Endothelial cell of umbilical vein (primary cell): ENCODE results near the gene ACSM2A.

ENCODE experiments used
- EZH2 ChIP-seq: IDR thresholded peaks from 2 replicates; pipeline ENCODE4 v1.6.1; 2012; ENCODE audit warnings: borderline replicate concordance, low read depth, mild to moderate bottlenecking, moderate library complexity, low read length, inconsistent platforms; ENCODE audit not compliant: severe bottlenecking
- FOS ChIP-seq: IDR thresholded peaks from 2 replicates; pipeline ENCODE4 v1.6.1; 2011; ENCODE audit warnings: mild to moderate bottlenecking, low read length, moderate library complexity, borderline replicate concordance; ENCODE audit not compliant: insufficient read depth
- GATA2 ChIP-seq: IDR thresholded peaks from 2 replicates; pipeline ENCODE4 v1.7.0; 2011; ENCODE audit warnings: low read depth, mild to moderate bottlenecking, moderate library complexity, mixed read lengths, low read length; ENCODE audit not compliant: insufficient read length, insufficient read depth
- MYC ChIP-seq: IDR thresholded peaks from one replicate; pipeline ENCODE4 v1.6.1; 2011; ENCODE audit warnings: mild to moderate bottlenecking, low read depth, low read length
- POLR2A ChIP-seq: IDR thresholded peaks from 2 replicates; pipeline ENCODE4 v1.6.1; 2012; ENCODE audit warnings: low read depth, mild to moderate bottlenecking, control low read depth, low read length
- POLR2AphosphoS5 ChIP-seq: IDR thresholded peaks from 2 replicates; pipeline ENCODE4 v1.6.1; 2012; ENCODE audit warnings: low read depth, mild to moderate bottlenecking, control low read depth, low read length, moderate library complexity; ENCODE audit not compliant: insufficient read depth
- TF ChIP-seq, protein P1 (sequence below), 2 donors: IDR thresholded peaks; 1 replicate in 1 of 2; 2 replicates in 1 of 2; pipeline ENCODE4 v1.5.1; 2011; ENCODE audit warnings: low read length in 2 of 2, mild to moderate bottlenecking in 2 of 2, moderate library complexity in 2 of 2, control low read depth in 1 of 2, inconsistent platforms in 1 of 2, low read depth in 1 of 2; ENCODE audit not compliant: insufficient read depth in 1 of 2; ENCODE audit errors: extremely low read depth in 1 of 2
- TF ChIP-seq, protein P2 (sequence below): IDR thresholded peaks from 2 replicates; pipeline ENCODE4 v1.6.1; 2011; ENCODE audit not compliant: insufficient read depth, insufficient read length

- TF ChIP-seq, protein P1, sequence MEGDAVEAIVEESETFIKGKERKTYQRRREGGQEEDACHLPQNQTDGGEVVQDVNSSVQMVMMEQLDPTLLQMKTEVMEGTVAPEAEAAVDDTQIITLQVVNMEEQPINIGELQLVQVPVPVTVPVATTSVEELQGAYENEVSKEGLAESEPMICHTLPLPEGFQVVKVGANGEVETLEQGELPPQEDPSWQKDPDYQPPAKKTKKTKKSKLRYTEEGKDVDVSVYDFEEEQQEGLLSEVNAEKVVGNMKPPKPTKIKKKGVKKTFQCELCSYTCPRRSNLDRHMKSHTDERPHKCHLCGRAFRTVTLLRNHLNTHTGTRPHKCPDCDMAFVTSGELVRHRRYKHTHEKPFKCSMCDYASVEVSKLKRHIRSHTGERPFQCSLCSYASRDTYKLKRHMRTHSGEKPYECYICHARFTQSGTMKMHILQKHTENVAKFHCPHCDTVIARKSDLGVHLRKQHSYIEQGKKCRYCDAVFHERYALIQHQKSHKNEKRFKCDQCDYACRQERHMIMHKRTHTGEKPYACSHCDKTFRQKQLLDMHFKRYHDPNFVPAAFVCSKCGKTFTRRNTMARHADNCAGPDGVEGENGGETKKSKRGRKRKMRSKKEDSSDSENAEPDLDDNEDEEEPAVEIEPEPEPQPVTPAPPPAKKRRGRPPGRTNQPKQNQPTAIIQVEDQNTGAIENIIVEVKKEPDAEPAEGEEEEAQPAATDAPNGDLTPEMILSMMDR (IDR thresholded peaks at IDR 0.05; ENCODE audit: extremely low read depth in 1 of 2, insufficient read depth in 1 of 2, low read depth in 1 of 2, low read length in 2 of 2) = no peak
- TF ChIP-seq POLR2AphosphoS5 (no peak), EZH2 (no peak), POLR2A (no peak), MYC (no peak), GATA2 (no peak), FOS (no peak)
- TF ChIP-seq, protein P2, sequence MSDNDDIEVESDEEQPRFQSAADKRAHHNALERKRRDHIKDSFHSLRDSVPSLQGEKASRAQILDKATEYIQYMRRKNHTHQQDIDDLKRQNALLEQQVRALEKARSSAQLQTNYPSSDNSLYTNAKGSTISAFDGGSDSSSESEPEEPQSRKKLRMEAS = no peak
Observed at GRCh38 chr16:20411055-20411454, 40.3 kb upstream of the ACSM2A start.
